NCI-H774 (cell line): ENCODE measurements around the gene KLK3.
A peak's percentile ranks its signal among the peaks of the same experiment; 100 is the strongest.
"Not testable (repeated sequence)": the region's sequence is repeated elsewhere in the genome, so short reads cannot be mapped to it uniquely, and the experiment has no call there.

ENCODE experiments used
- DNase-seq: peaks from one replicate; lab custom pipeline; 2025; lab: John Stamatoyannopoulos, UW

The KLK3 gene

GRCh38 chr19:50854636-50855410 is at the start of gene KLK3:
KLK3 (plus strand) TSS chr19:50854915; CDS start chr19:50854956, 41 bp downstream.
- no peak for DNase-seq

GRCh38 chr19:50808856-50809255 is 45.9 kb upstream of the KLK3 start:
- DNase-seq, result no peak

- not testable (repeated sequence) for DNase-seq
Observed at GRCh38 chr19:50811622-50812238, 43.0 kb upstream of the KLK3 start.

GRCh38 chr19:50812474-50812873 is 42.2 kb upstream of the KLK3 start:
- no peak for DNase-seq

GRCh38 chr19:50814883-50815282 is 39.8 kb upstream of the KLK3 start:
- no peak for DNase-seq

GRCh38 chr19:50815439-50815838 is 39.3 kb upstream of the KLK3 start:
- DNase-seq, result no peak

GRCh38 chr19:50817941-50818858 is 36.5 kb upstream of the KLK3 start:
- peak; percentile 68 for DNase-seq

- DNase-seq, result peak; percentile 42
Observed at GRCh38 chr19:50818859-50819472, 35.7 kb upstream of the KLK3 start.

- no peak for DNase-seq
Observed at GRCh38 chr19:50819636-50820035, 35.1 kb upstream of the KLK3 start.

GRCh38 chr19:50820086-50820485 is 34.6 kb upstream of the KLK3 start:
- no peak for DNase-seq

GRCh38 chr19:50820549-50821247 is 34.0 kb upstream of the KLK3 start:
- DNase-seq, result no peak

GRCh38 chr19:50821248-50821612 is 33.5 kb upstream of the KLK3 start:
- DNase-seq, result no peak

GRCh38 chr19:50821622-50822021 is 33.1 kb upstream of the KLK3 start:
- DNase-seq, result no peak

- no peak for DNase-seq
Observed at GRCh38 chr19:50822661-50823208, 32.0 kb upstream of the KLK3 start.

- no peak for DNase-seq
Observed at GRCh38 chr19:50823389-50824042, 31.2 kb upstream of the KLK3 start, which contains the start of gene KLK1. KLK1 (minus strand) TSS chr19:50823787; CDS start chr19:50823748, 39 bp downstream.

GRCh38 chr19:50826492-50827240 is 28.0 kb upstream of the KLK3 start:
- DNase-seq, result no peak

GRCh38 chr19:50827476-50827875 is 27.2 kb upstream of the KLK3 start:
- no peak for DNase-seq

GRCh38 chr19:50829801-50830200 is 24.9 kb upstream of the KLK3 start:
- DNase-seq, result no peak

GRCh38 chr19:50830266-50831025 is 24.3 kb upstream of the KLK3 start:
- no peak for DNase-seq
